Panc1 (cell line): ENCODE measurements around the gene FHAD1.

Experiments used
- CTCF ChIP-seq: fragments of 450-650 bp; IDR thresholded peaks from 2 replicates; pipeline ENCODE4 v1.5.1; 2017; ENCODE audit warnings: mild to moderate bottlenecking
- POLR2AphosphoS5 ChIP-seq: IDR thresholded peaks from 2 replicates; pipeline ENCODE4 v1.6.1; 2012; ENCODE audit warnings: mild to moderate bottlenecking, low read depth, low read length, moderate library complexity
- REST ChIP-seq, 2 experiments: IDR thresholded peaks; 2 replicates each; pipeline ENCODE4 v1.6.1; 2011 to 2012; ENCODE audit warnings: low read depth in 2 of 2, control low read depth in 1 of 2, low read length in 1 of 2, mild to moderate bottlenecking in 1 of 2, moderate library complexity in 1 of 2; ENCODE audit not compliant: insufficient read depth in 1 of 2
- SIN3A ChIP-seq: IDR thresholded peaks from 2 replicates; pipeline ENCODE4 v1.6.1; 2012; ENCODE audit warnings: low read depth, mild to moderate bottlenecking, low read length, moderate library complexity, borderline replicate concordance; ENCODE audit not compliant: insufficient read depth

GRCh38 chr1:15344800-15345704 is 98.0 kb downstream of the FHAD1 start:
- TF ChIP-seq CTCF (no peak), POLR2AphosphoS5 (no peak), SIN3A (no peak), REST (IDR thresholded peaks at IDR 0.05; ENCODE audit: insufficient read depth in 1 of 2, low read depth in 2 of 2, low read length in 1 of 2) (no peak)
